ENCODE data around the gene MTFR2. TPM values are rescaled to one million over a fixed set of nuclear protein-coding genes. Genes with fewer than 3 reads are reported as not detected.
"Not testable (repeated sequence)": the region's sequence is repeated elsewhere in the genome, so short reads cannot be mapped to it uniquely, and the experiment has no call there.

Gene MTFR2
- total RNA-seq, 1 donor from 2014 or later, result 0.52 TPM

DNA sequence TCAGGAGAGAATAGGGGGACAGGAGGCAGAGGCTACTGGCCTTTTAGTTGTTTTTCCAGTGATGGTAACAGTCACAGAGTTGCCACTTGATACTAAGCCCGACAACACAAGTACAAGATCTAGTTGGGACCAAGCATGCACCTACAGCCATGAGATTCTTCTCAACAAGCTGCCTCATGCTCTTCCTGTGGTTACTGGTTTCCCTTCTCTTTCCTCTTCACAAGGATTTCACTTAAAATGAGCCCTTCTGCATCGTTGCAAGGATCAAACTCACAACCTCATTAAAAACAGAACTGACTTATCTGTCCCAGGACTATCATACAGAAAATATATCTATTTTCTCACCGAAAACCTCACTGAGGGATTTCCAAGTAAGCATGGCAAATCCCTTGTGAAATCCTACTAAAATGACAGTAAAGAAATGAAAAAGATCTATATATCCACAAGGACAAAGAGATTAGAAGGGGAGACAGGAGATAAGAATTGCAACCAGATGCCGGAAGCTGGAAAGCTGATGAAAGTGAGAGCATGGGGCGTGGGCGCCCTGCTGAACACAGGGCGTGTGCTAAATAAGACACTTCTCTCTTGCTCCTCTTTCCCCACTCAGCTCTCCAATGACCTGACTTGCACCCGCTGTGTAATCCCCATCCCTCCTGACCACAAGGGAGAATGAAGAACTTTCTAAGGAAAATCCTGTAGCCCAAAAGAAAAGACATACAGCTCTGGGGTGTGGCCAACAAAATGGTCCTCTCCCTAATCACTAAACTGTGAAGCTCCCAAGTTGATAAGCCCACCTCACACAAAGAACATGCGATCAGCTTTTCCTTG lies 13.4 kb downstream of the MTFR2 start:
- H3K9ac ChIP-seq (ENCODE audit: low read depth in 1 of 3, low read length in 3 of 3), result no peak overlapping the region
- H3K4me1 ChIP-seq (ENCODE audit: control insufficient read depth in 3 of 3, insufficient read depth in 3 of 3, low read length in 3 of 3), result no peaks in the 10 kb centered on the region
- H3K4me3 ChIP-seq (ENCODE audit: low read length in 3 of 3), result no peak overlapping the region
- no peak overlapping the region for H3K27ac ChIP-seq (ENCODE audit: low read depth, low read length)
- H3K9me3 ChIP-seq (ENCODE audit: control insufficient read depth in 3 of 3, low read length in 3 of 3), result no peaks in the 10 kb centered on the region
- no peaks in the 10 kb centered on the region for H3K36me3 ChIP-seq (ENCODE audit: control insufficient read depth in 3 of 3, insufficient read depth in 3 of 3, low read length in 3 of 3)
- H3K27me3 ChIP-seq (ENCODE audit: control insufficient read depth in 3 of 3, insufficient read depth in 3 of 3, low read length in 3 of 3), result no peaks in the 10 kb centered on the region

- Histone ChIP-seq H3K9ac (ENCODE audit: low read depth in 1 of 3, low read length in 3 of 3) (no peak overlapping the region), H3K27me3 (ENCODE audit: control insufficient read depth in 3 of 3, insufficient read depth in 3 of 3, low read length in 3 of 3) (no peaks in the 10 kb centered on the region), H3K4me3 (ENCODE audit: low read length in 3 of 3) (no peak overlapping the region), H3K27ac (ENCODE audit: low read depth, low read length) (no peak overlapping the region), H3K4me1 (ENCODE audit: control insufficient read depth in 3 of 3, insufficient read depth in 3 of 3, low read length in 3 of 3) (no peaks in the 10 kb centered on the region), H3K36me3 (ENCODE audit: control insufficient read depth in 3 of 3, insufficient read depth in 3 of 3, low read length in 3 of 3) (no peaks in the 10 kb centered on the region), H3K9me3 (ENCODE audit: control insufficient read depth in 3 of 3, low read length in 3 of 3) (no peaks in the 10 kb centered on the region)
Measured at GRCh38 chr6:136235233-136235564, 14.9 kb downstream of the MTFR2 start.

DNA sequence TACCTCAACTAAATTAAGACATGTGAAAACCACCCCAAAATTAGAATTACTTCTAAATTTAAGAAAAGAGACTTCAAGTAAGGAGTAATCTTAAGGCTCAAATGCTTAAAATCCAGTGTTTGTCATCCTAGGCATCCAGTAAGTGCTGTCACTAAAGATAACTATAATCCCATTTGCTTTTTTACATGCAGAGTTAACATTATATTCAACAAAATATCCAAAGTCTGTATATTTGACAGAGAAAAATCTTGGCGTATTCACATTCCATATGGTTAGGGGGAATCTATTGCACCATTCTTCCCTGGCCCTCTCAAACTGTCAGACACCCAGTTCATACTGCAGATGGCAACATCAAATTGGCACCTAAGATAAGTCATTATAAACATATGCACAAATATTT lies 17.4 kb downstream of the MTFR2 start:
- Histone ChIP-seq H3K27ac (ENCODE audit: low read depth, low read length) (no peak overlapping the region), H3K4me3 (ENCODE audit: low read length in 3 of 3) (no peak overlapping the region), H3K9ac (ENCODE audit: low read depth in 1 of 3, low read length in 3 of 3) (no peak overlapping the region), H3K36me3 (ENCODE audit: control insufficient read depth in 3 of 3, insufficient read depth in 3 of 3, low read length in 3 of 3) (no peaks in the 10 kb centered on the region), H3K27me3 (ENCODE audit: control insufficient read depth in 3 of 3, insufficient read depth in 3 of 3, low read length in 3 of 3) (no peaks in the 10 kb centered on the region), H3K4me1 (ENCODE audit: control insufficient read depth in 3 of 3, insufficient read depth in 3 of 3, low read length in 3 of 3) (no peaks in the 10 kb centered on the region), H3K9me3 (ENCODE audit: control insufficient read depth in 3 of 3, low read length in 3 of 3) (no peaks in the 10 kb centered on the region)

DNA sequence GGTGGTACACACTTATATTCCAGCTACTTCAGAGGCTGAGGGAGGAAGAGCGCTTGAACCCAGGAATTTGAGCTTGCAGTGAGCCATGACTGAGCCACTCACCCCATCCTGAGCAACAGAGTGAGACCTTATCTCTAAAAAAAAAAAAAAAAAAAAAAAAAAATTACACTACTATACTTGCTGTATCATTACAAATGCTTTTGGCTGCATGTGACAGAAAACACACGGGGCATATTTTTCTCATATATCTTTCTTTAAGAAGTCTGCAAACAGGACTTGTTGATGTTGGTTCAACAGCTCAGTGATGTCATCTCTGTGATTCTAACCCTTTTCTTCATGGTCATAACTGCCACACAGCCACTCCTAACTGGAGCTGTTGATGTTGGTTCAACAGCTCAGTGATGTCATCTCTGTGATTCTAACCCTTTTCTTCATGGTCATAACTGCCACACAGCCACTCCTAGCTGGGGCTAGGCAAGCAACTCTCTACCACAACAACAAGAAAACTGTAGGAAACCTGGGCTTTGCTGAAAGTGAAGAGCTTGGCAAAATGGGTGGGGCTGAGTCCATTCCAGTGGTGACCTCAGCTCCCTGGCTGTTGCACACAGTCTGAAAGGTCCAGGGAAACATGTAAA lies 19.8 kb downstream of the MTFR2 start:
- H3K9me3 ChIP-seq (ENCODE audit: control insufficient read depth in 3 of 3, low read length in 3 of 3), result no peaks in the 10 kb centered on the region
- peaks cover 0 to 3% (median 2%) of the 10 kb centered on the region in 3 donors for H3K4me1 ChIP-seq (ENCODE audit: control insufficient read depth in 3 of 3, insufficient read depth in 3 of 3, low read length in 3 of 3)
- H3K4me3 ChIP-seq (ENCODE audit: low read length in 3 of 3), result no peak overlapping the region
- no peaks in the 10 kb centered on the region for H3K36me3 ChIP-seq (ENCODE audit: control insufficient read depth in 3 of 3, insufficient read depth in 3 of 3, low read length in 3 of 3)
- no peak overlapping the region for H3K9ac ChIP-seq (ENCODE audit: low read depth in 1 of 3, low read length in 3 of 3)
- no peaks in the 10 kb centered on the region for H3K27me3 ChIP-seq (ENCODE audit: control insufficient read depth in 3 of 3, insufficient read depth in 3 of 3, low read length in 3 of 3)
- H3K27ac ChIP-seq (ENCODE audit: low read depth, low read length), result no peak overlapping the region

DNA sequence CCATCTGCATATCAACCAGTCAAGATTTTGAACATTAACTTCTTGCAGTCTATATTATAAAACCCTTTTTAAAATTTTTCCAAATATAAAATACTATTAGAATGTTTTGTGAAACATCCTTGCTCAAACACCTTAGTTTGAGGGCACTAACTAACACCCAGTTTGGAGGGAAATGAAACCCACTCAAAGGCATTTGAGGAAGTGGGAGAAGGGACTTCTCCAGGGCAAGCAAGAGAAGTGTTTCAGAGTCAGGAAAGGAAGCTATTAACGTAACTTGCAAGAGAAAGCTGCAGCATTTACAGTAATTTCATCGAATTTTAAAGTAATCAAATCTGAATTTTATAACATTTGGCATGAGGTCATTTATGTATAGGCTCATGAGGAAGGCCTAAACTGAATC lies 21.3 kb downstream of the MTFR2 start:
- Histone ChIP-seq H3K4me3 (ENCODE audit: low read length in 3 of 3) (no peak overlapping the region), H3K9me3 (ENCODE audit: control insufficient read depth in 3 of 3, low read length in 3 of 3) (no peaks in the 10 kb centered on the region), H3K27me3 (ENCODE audit: control insufficient read depth in 3 of 3, insufficient read depth in 3 of 3, low read length in 3 of 3) (no peaks in the 10 kb centered on the region), H3K27ac (ENCODE audit: low read depth, low read length) (no peak overlapping the region), H3K9ac (ENCODE audit: low read depth in 1 of 3, low read length in 3 of 3) (no peak overlapping the region), H3K4me1 (ENCODE audit: control insufficient read depth in 3 of 3, insufficient read depth in 3 of 3, low read length in 3 of 3) (peaks cover 0 to 3% (median 2%) of the 10 kb centered on the region in 3 donors), H3K36me3 (ENCODE audit: control insufficient read depth in 3 of 3, insufficient read depth in 3 of 3, low read length in 3 of 3) (no peaks in the 10 kb centered on the region)

DNA sequence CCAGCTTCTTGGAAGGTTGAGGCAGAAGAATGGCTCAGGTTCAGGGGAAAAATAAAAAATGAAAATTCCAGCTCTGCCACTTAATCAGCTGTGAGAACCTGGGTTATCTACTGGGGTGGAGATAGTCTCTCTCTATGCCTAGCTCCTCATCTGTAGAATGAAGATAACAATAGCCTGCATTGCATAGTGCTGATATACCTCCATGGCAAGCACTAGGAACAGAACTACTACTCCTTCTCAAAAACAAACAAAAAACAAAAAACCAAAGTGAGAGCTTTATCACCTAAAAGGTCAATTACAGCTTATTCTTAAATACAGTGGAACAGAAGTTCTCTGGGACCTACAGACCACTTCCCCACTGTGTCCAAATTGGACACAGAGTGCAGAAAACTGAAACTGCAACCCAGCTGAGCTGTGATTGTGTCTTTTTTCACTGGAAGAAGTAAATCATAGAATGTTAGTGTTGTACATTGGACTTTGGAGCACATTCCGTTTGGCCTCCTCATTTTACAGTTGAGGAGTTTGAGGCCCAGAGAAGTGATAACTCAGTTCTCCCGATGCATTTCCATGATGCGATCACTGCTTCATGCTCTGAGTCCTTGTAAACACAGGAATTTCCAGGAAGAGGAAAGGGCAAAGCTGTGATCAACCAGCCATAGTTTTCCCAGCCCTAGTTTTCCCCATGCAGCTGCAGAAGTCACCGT lies 23.3 kb downstream of the MTFR2 start:
- peak overlapping the region; percentile 34 to 64 (median 63) for H3K4me3 ChIP-seq (ENCODE audit: low read length in 3 of 3)
- peak overlapping the region in 2 of 3 donors; percentile 10 to 16 for H3K9ac ChIP-seq (ENCODE audit: low read depth in 1 of 3, low read length in 3 of 3)
- H3K36me3 ChIP-seq (ENCODE audit: control insufficient read depth in 3 of 3, insufficient read depth in 3 of 3, low read length in 3 of 3), result no peaks in the 10 kb centered on the region
- no peak overlapping the region for H3K27ac ChIP-seq (ENCODE audit: low read depth, low read length)
- H3K27me3 ChIP-seq (ENCODE audit: control insufficient read depth in 3 of 3, insufficient read depth in 3 of 3, low read length in 3 of 3), result no peaks in the 10 kb centered on the region
- H3K4me1 ChIP-seq (ENCODE audit: control insufficient read depth in 3 of 3, insufficient read depth in 3 of 3, low read length in 3 of 3), result peaks cover 0 to 3% (median 2%) of the 10 kb centered on the region in 3 donors
- no peaks in the 10 kb centered on the region for H3K9me3 ChIP-seq (ENCODE audit: control insufficient read depth in 3 of 3, low read length in 3 of 3)

GRCh38 chr6:136226027-136226673 lies 24.0 kb downstream of the MTFR2 start:
- no peaks in the 10 kb centered on the region for H3K9me3 ChIP-seq (ENCODE audit: control insufficient read depth in 3 of 3, low read length in 3 of 3)
- H3K4me3 ChIP-seq (ENCODE audit: low read length in 3 of 3), result peak overlapping the region; percentile 34 to 64 (median 63)
- H3K27ac ChIP-seq (ENCODE audit: low read depth, low read length), result no peak overlapping the region
- H3K4me1 ChIP-seq (ENCODE audit: control insufficient read depth in 3 of 3, insufficient read depth in 3 of 3, low read length in 3 of 3), result peaks cover 0 to 3% (median 2%) of the 10 kb centered on the region in 3 donors
- H3K9ac ChIP-seq (ENCODE audit: low read depth in 1 of 3, low read length in 3 of 3), result peak overlapping the region in 2 of 3 donors; percentile 16 to 25
- no peaks in the 10 kb centered on the region for H3K27me3 ChIP-seq (ENCODE audit: control insufficient read depth in 3 of 3, insufficient read depth in 3 of 3, low read length in 3 of 3)
- no peaks in the 10 kb centered on the region for H3K36me3 ChIP-seq (ENCODE audit: control insufficient read depth in 3 of 3, insufficient read depth in 3 of 3, low read length in 3 of 3)

DNA sequence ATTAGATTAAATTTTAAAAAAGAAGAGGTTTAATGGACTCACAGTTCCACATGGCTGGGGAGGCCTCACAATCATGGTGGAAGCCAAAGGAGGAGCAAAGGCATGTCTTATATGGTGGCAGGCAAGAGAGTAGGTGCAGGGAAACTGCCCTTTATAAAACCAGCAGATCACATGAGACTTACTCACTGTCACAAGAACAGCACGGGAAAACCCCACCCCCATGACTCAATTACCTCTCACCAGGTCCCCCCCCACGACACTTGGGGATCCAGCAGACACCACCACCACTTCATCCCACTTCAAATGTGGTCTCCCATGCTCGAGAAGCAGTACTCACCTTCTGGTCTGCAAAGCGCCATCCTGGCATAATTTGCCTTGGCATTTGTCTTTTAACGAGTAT lies 24.6 kb downstream of the MTFR2 start:
- H3K9me3 ChIP-seq (ENCODE audit: control insufficient read depth in 3 of 3, low read length in 3 of 3), result no peaks in the 10 kb centered on the region
- peaks cover 0 to 3% (median 2%) of the 10 kb centered on the region in 3 donors for H3K4me1 ChIP-seq (ENCODE audit: control insufficient read depth in 3 of 3, insufficient read depth in 3 of 3, low read length in 3 of 3)
- H3K27me3 ChIP-seq (ENCODE audit: control insufficient read depth in 3 of 3, insufficient read depth in 3 of 3, low read length in 3 of 3), result no peaks in the 10 kb centered on the region
- H3K27ac ChIP-seq (ENCODE audit: low read depth, low read length), result no peak overlapping the region
- no peaks in the 10 kb centered on the region for H3K36me3 ChIP-seq (ENCODE audit: control insufficient read depth in 3 of 3, insufficient read depth in 3 of 3, low read length in 3 of 3)
- H3K9ac ChIP-seq (ENCODE audit: low read depth in 1 of 3, low read length in 3 of 3), result no peak overlapping the region
- no peak overlapping the region for H3K4me3 ChIP-seq (ENCODE audit: low read length in 3 of 3)

DNA sequence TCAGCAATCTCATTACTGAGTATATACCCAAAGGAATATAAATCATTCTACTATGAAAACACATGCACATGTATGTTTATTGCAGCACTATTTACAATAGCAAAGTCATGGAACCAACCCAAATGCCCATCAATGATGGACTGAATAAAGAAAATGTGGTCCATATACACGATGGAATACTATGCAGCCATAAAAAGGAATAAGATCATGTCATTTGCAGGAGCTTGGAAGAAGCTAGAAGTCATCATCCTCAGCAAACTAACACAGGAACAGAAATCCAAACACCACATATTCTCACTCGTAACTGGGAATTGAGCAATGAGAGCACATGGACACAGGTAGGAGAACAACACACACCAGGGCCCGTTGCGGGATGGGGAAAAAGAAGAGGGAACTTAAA lies 25.1 kb downstream of the MTFR2 start:
- H3K4me3 ChIP-seq (ENCODE audit: low read length in 3 of 3); H3K27me3 ChIP-seq (ENCODE audit: control insufficient read depth in 3 of 3, insufficient read depth in 3 of 3, low read length in 3 of 3); H3K27ac ChIP-seq (ENCODE audit: low read depth, low read length); H3K9ac ChIP-seq (ENCODE audit: low read depth in 1 of 3, low read length in 3 of 3); H3K4me1 ChIP-seq (ENCODE audit: control insufficient read depth in 3 of 3, insufficient read depth in 3 of 3, low read length in 3 of 3); H3K36me3 ChIP-seq (ENCODE audit: control insufficient read depth in 3 of 3, insufficient read depth in 3 of 3, low read length in 3 of 3); H3K9me3 ChIP-seq (ENCODE audit: control insufficient read depth in 3 of 3, low read length in 3 of 3): not testable (repeated sequence)

Measured in skeletal muscle tissue (tissue), 4 donors.